ENCODE results near the gene MGAT5B. TPM values are rescaled to one million over a fixed set of nuclear protein-coding genes. Genes with fewer than 3 reads are reported as not detected.

Gene MGAT5B
- total and polyA plus RNA-seq, 10 of the 15 experiments (the other 5 are each of a cell fraction or from before 2014, with no cell fraction given) = 0.13 TPM; not detected in 9

GRCh38 chr17:76888661-76889060 lies 20.5 kb downstream of the MGAT5B start (continued):
- no peak for TF ChIP-seq FOXM1 (IDR thresholded peaks at IDR 0.05; ENCODE audit: low read depth, low read length)
- no peak for TF ChIP-seq PBX3 (IDR thresholded peaks at IDR 0.05; ENCODE audit: insufficient replicate concordance, low read depth, low read length)
- TF ChIP-seq, protein P1, sequence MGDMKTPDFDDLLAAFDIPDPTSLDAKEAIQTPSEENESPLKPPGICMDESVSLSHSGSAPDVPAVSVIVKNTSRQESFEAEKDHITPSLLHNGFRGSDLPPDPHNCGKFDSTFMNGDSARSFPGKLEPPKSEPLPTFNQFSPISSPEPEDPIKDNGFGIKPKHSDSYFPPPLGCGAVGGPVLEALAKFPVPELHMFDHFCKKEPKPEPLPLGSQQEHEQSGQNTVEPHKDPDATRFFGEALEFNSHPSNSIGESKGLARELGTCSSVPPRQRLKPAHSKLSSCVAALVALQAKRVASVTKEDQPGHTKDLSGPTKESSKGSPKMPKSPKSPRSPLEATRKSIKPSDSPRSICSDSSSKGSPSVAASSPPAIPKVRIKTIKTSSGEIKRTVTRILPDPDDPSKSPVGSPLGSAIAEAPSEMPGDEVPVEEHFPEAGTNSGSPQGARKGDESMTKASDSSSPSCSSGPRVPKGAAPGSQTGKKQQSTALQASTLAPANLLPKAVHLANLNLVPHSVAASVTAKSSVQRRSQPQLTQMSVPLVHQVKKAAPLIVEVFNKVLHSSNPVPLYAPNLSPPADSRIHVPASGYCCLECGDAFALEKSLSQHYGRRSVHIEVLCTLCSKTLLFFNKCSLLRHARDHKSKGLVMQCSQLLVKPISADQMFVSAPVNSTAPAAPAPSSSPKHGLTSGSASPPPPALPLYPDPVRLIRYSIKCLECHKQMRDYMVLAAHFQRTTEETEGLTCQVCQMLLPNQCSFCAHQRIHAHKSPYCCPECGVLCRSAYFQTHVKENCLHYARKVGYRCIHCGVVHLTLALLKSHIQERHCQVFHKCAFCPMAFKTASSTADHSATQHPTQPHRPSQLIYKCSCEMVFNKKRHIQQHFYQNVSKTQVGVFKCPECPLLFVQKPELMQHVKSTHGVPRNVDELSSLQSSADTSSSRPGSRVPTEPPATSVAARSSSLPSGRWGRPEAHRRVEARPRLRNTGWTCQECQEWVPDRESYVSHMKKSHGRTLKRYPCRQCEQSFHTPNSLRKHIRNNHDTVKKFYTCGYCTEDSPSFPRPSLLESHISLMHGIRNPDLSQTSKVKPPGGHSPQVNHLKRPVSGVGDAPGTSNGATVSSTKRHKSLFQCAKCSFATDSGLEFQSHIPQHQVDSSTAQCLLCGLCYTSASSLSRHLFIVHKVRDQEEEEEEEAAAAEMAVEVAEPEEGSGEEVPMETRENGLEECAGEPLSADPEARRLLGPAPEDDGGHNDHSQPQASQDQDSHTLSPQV (IDR thresholded peaks at IDR 0.05) = no peak
- TF ChIP-seq PAX8 (IDR thresholded peaks at IDR 0.05) = no peak
- TF ChIP-seq SMARCA5 (IDR thresholded peaks at IDR 0.05) = no peak
- no peak for TF ChIP-seq TCF12 (IDR thresholded peaks at IDR 0.05; ENCODE audit: low read depth, low read length)
- no peak for TF ChIP-seq NBN (IDR thresholded peaks at IDR 0.05)
- TF ChIP-seq RCOR1 (conservative IDR thresholded peaks at IDR 0.05; ENCODE audit: low read depth, low read length) = no peak
- TF ChIP-seq RELA (IDR thresholded peaks at IDR 0.05; ENCODE audit: borderline replicate concordance, partially characterized antibody) = no peak
